ENCODE results near the gene CLASP1.
"Not testable (repeated sequence)": the region's sequence is repeated elsewhere in the genome, so short reads cannot be mapped to it uniquely, and the experiment has no call there.

CLASP1 gene

DNA sequence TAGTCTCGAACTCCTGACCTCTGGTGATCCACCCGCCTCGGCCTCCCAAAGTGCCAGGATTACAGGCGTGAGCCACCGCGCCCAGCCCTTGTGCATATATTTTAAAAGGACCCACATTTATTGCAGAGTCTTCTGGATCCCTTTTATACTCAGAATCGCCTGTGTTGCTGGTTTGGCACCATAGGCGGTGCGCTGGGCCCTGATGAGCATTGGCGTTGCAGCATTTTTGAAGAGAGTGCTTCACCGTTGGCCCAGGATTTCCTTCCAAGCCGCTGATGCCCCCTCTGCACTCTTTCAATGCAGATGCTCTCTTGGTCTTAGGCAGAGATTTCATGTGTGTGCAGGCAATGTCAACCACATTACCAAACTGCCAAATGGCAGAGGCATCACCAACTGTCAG, 350.8 kb downstream of the CLASP1 start:
- Histone ChIP-seq H3K4me2 (ENCODE audit: low read length) (no peak overlapping the region), H3K36me3 (ENCODE audit: insufficient read depth, low read length) (no peaks in the 10 kb centered on the region), H4K20me1 (ENCODE audit: insufficient read depth, low read length) (no peaks in the 10 kb centered on the region), H3K79me2 (ENCODE audit: insufficient read depth, low read length) (no peaks in the 10 kb centered on the region), H3K4me3 (ENCODE audit: low read depth, low read length, poor library complexity, severe bottlenecking) (no peak overlapping the region), H3K4me1 (ENCODE audit: insufficient read depth, low read length, severe bottlenecking) (no peaks in the 10 kb centered on the region), H3K9me2 (ENCODE audit: low read depth, low read length) (no peaks in the 10 kb centered on the region), H3F3A (ENCODE audit: insufficient read depth, low read length) (no peaks in the 10 kb centered on the region), H2AFZ (ENCODE audit: low read length) (no peak overlapping the region), H3K9ac (ENCODE audit: low read length) (no peak overlapping the region), H3K9me3 (ENCODE audit: low read length) (no peaks in the 10 kb centered on the region), H3K27me3 (ENCODE audit: insufficient read depth, low read length) (peaks cover 3% of the 10 kb centered on the region; the same call in 1 of the 2 replicates), H3K27ac (ENCODE audit: low read depth, low read length, poor library complexity, severe bottlenecking) (no peak overlapping the region)
- TF ChIP-seq, protein P1, sequence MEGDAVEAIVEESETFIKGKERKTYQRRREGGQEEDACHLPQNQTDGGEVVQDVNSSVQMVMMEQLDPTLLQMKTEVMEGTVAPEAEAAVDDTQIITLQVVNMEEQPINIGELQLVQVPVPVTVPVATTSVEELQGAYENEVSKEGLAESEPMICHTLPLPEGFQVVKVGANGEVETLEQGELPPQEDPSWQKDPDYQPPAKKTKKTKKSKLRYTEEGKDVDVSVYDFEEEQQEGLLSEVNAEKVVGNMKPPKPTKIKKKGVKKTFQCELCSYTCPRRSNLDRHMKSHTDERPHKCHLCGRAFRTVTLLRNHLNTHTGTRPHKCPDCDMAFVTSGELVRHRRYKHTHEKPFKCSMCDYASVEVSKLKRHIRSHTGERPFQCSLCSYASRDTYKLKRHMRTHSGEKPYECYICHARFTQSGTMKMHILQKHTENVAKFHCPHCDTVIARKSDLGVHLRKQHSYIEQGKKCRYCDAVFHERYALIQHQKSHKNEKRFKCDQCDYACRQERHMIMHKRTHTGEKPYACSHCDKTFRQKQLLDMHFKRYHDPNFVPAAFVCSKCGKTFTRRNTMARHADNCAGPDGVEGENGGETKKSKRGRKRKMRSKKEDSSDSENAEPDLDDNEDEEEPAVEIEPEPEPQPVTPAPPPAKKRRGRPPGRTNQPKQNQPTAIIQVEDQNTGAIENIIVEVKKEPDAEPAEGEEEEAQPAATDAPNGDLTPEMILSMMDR (IDR thresholded peaks at IDR 0.05; ENCODE audit: low read length) = no peak
- TF ChIP-seq EZH2 (IDR thresholded peaks at IDR 0.05; ENCODE audit: borderline replicate concordance, low read length) = no peak

DNA sequence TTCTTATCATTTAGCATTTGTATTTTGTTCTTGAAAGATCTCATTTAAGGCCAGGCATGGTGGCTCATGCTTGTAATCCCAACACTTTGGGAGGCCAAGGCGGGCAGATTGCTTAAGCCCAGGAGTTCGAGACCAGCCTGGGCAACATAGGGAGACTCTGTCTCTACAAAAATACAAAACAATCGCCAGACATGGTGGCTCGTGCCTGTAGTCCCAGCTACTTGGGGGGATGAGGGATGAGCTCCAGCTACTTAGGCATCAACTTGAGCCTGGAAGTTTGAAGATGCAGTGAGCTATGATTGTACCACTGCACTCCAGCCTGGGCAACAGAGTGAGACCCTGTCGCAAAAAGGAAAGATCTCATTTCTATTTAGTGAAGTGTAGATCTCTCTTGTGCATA, 351.4 kb downstream of the CLASP1 start:
- H3K27me3 ChIP-seq (ENCODE audit: insufficient read depth, low read length); H3F3A ChIP-seq (ENCODE audit: insufficient read depth, low read length); H3K79me2 ChIP-seq (ENCODE audit: insufficient read depth, low read length); H3K4me2 ChIP-seq (ENCODE audit: low read length); H3K9me2 ChIP-seq (ENCODE audit: low read depth, low read length); H2AFZ ChIP-seq (ENCODE audit: low read length); H3K9ac ChIP-seq (ENCODE audit: low read length); H3K36me3 ChIP-seq (ENCODE audit: insufficient read depth, low read length); H3K27ac ChIP-seq (ENCODE audit: low read depth, low read length, poor library complexity, severe bottlenecking); H3K4me1 ChIP-seq (ENCODE audit: insufficient read depth, low read length, severe bottlenecking); H4K20me1 ChIP-seq (ENCODE audit: insufficient read depth, low read length); H3K4me3 ChIP-seq (ENCODE audit: low read depth, low read length, poor library complexity, severe bottlenecking); H3K9me3 ChIP-seq (ENCODE audit: low read length): not testable (repeated sequence)

DNA sequence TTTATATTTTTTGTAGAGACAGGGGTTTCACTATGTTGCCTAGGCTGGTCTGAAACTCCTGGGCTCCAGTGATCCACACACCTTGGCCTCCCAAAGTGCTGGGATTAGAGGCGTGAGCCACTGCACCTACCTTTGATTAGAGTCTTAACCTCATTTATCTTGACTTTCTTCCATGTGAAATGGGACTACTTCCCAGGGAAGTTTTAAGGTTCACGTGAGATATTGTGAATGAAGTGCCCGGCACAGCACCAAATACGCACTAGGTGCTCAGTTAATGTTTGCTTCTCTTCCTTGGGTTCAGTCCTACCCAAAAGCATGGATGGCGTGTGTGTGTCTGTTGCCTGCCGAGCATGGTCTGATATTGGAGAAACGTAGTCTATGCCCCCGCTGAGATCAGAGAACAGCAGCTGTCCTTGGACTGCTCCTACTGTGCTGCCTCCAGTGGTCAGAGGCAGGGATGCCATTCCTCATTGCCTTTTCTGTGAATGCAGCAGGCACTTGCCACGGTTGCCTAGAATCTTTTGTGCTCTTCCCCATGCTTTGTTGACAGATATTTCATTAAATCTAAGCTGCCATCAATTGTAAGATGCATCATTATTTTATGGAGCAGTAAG, 351.9 kb downstream of the CLASP1 start:
- Histone ChIP-seq H3K4me2 (ENCODE audit: low read length) (no peak overlapping the region), H3K9me2 (ENCODE audit: low read depth, low read length) (no peaks in the 10 kb centered on the region), H3K9me3 (ENCODE audit: low read length) (no peaks in the 10 kb centered on the region), H3F3A (ENCODE audit: insufficient read depth, low read length) (no peaks in the 10 kb centered on the region), H3K27ac (ENCODE audit: low read depth, low read length, poor library complexity, severe bottlenecking) (no peak overlapping the region), H3K36me3 (ENCODE audit: insufficient read depth, low read length) (no peaks in the 10 kb centered on the region), H3K4me1 (ENCODE audit: insufficient read depth, low read length, severe bottlenecking) (no peaks in the 10 kb centered on the region), H3K79me2 (ENCODE audit: insufficient read depth, low read length) (no peaks in the 10 kb centered on the region), H3K4me3 (ENCODE audit: low read depth, low read length, poor library complexity, severe bottlenecking) (no peak overlapping the region), H2AFZ (ENCODE audit: low read length) (no peak overlapping the region), H3K9ac (ENCODE audit: low read length) (no peak overlapping the region), H4K20me1 (ENCODE audit: insufficient read depth, low read length) (no peaks in the 10 kb centered on the region), H3K27me3 (ENCODE audit: insufficient read depth, low read length) (peaks cover 3% of the 10 kb centered on the region; the same call in 1 of the 2 replicates)
- TF ChIP-seq, protein P1 (IDR thresholded peaks at IDR 0.05; ENCODE audit: low read length) = peak; percentile 45; the same call in 1 of the 2 replicates
- no peak for TF ChIP-seq EZH2 (IDR thresholded peaks at IDR 0.05; ENCODE audit: borderline replicate concordance, low read length)

All from OCI-LY1 (cell line).